Embryonic facial prominence (tissue), 1 donor: ENCODE data around the gene CDH11.

Experiments used
- DNase-seq: peaks from one replicate; pipeline ENCODE4 v3.0.0-alpha.2; 2016; ENCODE audit errors: extremely low spot score

CDH11 gene

DNA sequence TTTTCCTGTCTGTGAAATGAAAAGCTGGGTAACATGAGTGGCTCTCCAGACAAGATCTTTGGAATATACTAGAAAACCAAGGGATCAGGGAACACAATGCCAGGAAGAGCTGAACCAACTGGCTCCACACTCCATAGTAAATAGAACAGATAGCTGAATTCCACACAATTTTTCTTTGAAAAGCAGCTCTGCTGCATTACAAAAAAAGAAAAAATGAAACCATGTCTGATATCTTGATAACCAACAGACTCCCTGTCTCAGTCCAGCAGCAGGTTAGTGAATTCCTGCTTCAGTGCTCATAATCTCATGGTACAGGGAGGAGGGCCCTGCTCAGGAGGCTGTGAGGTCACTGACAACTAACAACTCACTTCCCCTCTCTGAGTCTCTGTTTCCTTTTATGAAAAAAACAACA, 97.1 kb downstream of the CDH11 start:
- DNase-seq, result no peak

DNA sequence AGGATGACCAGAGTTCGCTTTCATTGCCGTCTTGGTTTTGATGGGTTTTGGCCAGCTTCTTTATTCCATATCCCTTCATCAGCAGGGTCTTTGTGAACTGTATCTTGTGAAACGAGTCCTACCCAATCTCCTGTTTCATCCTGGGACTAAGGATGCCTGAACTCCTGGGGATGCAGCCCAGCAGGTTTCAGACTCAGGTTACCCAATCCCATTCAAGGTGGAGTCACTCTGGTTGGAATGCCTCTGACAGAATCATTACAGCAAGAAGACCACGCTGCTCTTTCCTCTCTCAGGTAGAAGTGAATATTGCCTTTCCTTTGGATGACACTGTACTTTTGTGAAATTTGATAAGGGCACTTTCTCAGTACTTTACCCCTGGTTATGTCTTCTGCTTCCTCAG, 98.1 kb downstream of the CDH11 start:
- DNase-seq, result no peak

DNA sequence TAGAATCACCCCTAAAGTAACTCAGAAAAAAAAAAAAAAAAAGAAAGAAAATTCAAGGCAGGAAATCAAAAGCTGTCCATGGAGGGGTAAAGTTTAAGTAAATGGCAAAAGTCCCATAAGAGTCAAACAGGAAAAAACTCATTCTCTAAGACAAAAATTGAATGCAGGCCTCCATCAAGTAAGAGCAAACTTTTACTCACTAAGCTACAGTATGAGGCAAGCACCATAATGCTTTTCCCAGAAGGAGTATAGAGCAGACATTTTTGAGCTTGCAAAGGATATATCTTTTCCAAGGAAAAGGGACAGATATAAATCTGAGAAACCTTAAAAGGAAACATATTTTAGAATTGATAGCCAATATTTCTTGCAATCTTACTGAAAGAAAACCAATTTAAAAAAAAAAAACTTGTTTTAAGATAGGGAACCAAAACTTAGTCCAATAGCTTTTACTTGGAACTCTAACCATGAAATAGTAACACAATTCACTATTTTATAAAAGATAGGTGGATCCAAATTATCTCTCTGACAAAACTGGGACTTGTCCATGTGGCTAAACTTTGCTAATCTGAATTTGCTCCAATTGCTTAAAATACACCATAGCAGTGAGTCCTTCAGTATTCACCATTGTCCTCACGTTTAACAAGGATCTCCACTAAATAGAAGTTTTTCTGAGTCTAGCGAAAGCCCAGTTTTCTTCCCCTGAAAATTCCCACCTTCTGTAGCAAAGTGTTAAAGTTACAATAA, 99.8 kb downstream of the CDH11 start:
- DNase-seq, result no peak

DNA sequence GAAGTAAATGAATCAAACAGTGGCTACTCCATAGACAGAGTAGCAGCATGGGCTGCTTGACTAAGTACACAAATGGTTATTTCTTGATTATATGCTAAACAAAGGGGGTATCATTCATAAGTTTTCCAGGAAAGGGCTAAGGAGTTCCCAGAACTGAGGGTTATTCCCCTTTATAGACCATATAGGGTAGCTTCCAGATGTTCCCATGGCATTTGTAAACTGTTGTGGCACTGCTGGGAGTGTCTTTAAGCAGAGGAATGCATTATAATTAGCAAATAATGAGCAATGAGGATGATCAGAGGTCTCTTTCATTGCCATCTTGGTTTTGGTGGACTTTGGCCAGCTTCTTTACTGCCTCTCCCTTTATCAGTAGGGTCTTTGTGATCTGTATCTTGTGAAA, 105.1 kb downstream of the CDH11 start:
- no peak for DNase-seq

DNA sequence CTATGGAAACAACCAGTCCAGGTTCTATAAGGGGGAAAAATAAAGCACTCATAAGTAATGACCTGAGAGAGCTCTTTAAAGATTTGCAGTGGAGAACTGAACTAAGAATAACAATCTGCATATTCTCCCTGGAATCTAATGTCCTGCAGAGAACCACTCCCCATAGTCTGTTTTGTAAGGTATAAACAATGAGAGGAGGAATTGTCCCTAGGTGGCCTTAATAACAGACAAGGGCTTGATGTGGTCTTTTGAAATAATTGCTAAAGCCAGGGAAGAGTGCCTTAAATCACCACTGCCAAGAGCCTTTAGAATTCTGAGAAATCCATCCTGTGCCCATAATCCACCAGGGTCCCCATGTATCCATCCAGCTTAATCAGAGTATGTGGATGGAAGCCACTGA, 106.3 kb downstream of the CDH11 start:
- DNase-seq, result no peak

DNA sequence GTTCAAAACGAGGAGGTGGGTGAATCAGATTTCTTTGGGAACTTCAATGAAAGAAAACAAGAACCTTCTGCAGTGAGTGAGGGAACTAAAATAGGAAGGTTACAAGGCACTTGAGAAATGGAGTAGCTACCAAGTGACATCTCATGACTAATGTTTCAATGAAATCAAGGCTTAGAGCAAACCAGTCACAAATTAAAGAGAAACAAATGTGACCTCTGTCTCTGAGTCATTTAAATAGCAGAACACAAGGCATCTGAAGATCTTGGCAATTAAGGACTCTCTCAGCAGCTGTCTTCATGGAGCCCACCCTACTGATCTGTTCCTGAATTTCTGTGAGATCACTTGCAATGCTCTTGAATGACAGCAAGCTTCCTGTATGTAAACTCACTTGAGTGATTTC, 109.5 kb downstream of the CDH11 start:
- no peak for DNase-seq

DNA sequence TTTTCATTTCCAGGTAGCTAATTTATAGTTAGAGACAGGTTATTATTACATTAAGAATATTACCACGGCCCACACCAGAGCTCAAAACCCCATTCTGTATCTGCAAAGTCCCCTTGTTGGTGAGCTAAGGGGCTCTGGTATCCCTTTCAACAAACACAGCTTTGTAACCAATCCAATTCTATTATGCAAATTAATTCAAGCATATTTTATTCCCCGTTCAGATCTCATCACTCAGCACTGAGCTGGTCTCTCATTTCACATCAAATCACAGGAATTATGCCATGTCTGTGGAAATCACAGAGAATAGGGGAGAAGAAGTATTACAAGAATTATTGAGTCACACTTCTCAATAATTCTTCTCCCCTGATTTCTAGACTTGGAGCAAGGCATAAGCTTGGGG, 111.7 kb downstream of the CDH11 start:
- DNase-seq, result no peak

DNA sequence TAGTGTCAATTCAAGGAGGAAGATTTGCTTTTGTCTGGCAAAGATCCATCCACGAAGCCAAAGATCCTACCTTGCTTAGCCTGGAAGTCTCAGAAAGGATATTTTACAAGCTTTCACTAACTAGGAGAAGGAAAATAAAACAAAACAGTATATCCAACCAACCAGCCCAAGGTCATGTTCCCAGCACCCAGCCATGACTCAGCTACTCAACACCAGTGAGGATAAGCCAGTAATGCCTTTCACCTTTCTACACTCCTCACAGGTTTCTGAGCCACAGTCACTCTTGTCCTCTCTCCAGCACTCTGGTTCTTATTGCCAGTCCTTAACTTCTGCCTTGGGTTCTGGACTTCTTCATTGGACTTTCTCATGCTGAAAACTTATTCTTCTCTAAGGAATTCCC, 116.2 kb downstream of the CDH11 start:
- DNase-seq, result no peak

DNA sequence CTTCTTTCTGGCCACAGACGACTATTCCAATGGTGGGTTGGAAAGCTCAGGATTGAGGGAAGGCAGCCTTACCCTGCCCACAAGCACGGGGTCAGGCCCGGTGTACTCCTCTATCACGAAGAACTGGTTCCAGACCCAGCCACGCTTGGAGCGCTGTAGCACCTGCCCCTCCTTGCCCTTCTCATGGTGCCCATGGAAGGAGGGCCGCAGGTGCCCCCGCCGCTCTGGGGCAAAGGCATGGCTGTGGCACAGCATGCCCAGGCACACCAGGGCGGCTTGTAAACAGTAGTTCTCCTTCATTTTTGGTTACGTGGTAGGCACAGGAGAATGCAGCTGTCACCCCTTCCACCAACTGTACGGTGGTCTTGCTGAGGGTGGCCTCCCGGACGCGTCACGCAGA, 117.3 kb downstream of the CDH11 start:
- DNase-seq, result no peak

DNA sequence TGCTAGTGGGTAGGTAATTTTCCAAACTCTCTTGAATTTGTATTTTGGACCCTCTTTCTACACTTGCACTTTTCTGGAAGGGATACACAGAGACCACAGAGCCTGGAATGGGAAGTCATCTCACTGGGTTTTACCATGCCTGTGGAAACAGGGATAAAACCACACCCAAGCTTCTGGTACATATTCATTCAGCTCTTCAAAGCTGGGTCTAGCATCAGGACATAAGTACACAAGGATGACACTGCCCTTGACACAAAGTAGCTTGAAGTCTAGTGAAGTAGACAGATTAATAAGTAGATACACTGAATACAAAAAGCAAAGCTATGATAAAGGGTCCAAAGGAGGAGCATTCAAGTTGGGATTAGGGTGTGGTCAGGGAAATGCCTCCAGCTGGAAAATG, 118.2 kb downstream of the CDH11 start:
- DNase-seq, result no peak

DNA sequence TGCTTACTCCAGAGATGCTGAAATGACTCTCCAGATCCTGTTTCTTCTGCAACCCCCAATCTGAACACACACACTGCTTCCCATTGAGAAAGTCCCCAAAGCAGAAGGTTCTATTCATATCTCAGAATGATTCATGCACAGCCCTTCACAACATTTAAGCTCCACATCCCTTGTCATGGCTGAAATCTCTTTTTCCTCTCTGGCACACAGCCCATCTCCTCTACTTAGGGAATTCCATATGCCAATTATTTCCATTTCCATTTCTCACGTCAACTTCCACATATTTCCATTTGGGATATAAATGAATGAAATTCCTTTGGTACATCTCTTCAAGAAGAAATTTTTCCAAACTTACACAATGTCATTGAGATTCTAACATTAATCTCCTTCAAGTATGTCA, 119.6 kb downstream of the CDH11 start:
- DNase-seq, result no peak

DNA sequence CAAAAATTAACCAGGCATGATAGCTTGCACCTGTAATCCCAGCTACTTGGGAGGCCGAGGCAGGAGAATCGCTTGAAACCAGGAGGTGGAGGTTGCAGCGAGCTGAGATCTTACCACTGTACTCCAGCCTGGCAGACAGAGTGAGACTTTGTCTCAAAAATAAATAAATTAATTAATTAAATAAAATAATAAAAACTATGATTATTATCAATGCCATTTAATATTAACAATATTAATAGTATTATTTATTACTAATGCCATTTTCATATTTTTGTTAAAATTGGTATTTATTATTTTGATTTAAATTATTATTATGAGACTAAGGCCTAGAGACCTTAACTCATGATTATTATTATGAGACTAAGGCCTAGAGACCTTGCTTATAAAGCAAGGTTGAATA, 121.2 kb downstream of the CDH11 start:
- no peak for DNase-seq

DNA sequence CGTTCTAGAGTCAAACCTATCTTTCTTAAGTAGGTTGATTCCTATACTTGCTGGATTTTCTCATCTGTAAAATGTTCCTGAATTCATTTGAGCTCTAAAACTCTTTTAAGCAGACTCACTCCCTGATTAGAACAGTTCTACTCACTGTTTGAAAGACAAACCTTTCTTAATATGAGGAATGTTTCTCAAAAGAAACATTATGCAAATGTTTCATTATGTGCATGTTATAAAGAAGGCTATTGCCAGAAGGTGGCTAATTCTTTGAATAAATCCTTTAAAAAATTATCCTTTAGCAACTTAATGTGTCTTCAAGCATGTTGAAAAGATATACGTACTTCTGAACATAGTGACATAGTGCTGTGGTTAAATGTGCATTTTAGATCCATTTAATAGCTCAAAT, 124.1 kb downstream of the CDH11 start:
- DNase-seq, result no peak

DNA sequence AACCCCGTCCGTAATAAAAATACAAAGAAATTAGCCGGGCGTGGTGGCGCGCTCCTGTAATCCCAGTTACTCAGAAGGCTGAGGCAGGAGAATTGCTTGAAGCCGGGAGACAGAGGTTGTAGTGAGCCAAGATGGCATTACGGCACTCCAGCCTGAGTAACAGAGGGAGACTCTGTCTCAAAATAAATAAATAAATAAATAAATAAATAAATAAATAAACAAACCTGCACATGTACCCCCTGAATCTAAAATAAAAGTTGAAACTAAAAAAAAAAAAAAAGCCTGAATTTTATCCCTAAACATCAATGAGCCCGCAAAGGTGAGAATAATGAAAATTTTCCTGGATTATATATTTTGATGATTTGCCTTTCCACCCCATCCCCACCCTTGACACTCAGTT, 124.7 kb downstream of the CDH11 start:
- no peak for DNase-seq

DNA sequence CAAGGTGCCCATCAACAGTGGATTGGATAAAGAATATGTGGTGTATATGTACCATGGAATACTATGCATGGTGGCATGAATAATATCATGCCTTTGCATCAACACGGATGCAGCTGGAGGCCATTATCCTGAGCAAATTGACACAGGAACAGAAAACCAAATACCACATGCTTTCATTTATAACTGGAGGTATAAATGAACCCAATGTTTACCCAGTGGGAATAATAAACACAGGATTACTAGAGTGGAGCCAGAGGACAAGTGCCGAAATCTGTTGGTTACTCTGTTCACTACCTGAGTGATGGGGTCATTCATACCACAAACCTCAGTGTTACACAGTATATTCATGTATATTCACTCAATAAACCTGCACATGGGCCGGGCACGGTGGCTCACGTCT, 125.2 kb downstream of the CDH11 start:
- no peak for DNase-seq

DNA sequence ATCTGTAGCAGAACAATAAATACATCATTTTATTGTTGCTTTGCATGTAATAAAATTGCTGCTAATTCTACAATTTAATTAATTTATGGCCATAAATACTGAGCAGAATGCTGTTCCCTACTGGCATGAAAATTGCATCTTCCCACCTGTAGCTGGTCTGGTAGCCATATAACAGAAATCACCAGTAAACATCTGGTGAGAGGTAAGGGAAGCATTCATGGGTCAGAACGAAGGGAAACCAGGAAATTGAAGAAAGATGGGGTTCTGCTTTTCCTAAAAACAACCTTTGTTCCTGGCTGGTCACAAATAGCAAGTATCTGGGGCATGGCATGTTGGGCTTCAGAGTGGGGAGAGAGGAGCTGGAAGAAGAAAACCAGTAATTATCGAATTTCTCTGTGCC, 128.4 kb downstream of the CDH11 start:
- no peak for DNase-seq

DNA sequence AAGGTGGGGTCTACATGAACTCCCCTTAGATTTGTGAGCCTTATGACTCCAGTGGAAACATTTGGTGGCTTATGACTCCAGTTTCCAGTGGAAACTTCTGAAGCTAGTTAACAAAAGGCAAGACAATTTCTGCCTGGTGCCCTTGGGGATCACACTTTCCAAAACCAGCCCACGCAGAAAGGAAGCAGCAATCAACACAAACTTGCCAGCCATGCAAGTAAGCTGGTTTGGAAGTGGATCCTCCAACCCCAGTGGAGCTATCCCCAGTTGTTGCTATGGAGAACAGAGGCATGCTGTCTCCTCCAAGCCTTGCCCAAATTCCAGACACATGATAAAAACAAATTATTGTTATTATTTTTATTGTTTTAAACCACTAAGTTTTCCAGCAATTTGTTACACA, 130.9 kb downstream of the CDH11 start:
- DNase-seq, result no peak

DNA sequence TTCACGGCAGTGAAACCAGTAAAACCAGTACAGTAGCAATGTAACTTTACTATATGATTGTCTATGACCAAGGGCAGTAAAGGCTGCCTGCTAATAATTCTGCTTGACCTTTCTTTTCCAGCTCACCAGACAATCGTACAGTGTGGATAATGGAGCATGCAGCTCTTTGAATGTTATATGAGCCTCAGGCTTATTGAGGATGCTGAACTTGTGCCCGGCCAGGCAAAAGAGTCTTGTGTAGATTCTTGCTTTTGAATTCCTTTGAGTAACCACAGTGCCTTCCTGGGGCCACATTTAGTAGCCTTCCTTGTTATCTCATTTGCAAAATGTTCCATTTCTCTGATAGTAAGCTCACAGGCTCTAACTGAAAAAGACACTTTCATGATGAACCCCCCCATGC, 131.8 kb downstream of the CDH11 start:
- DNase-seq, result no peak

DNA sequence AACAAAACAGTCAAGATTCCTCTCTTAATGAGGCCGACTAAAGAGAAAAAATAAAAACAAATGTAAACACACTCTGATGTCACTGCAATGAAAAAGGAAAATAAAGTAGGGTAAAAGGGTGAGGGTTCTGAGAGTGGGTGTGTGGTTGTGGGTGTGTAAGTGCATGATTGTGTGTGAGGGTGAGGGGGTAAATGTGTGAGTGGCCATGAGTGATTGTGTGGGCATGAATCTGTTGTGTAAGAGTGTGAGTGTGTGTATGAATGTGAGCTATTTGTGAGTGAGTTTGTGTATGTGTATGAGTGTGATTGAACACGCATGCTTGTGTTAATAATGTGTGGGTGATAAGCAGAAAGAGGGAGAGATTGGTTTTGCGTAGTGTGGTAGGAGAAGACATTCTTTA, 132.8 kb downstream of the CDH11 start:
- DNase-seq, result no peak

DNA sequence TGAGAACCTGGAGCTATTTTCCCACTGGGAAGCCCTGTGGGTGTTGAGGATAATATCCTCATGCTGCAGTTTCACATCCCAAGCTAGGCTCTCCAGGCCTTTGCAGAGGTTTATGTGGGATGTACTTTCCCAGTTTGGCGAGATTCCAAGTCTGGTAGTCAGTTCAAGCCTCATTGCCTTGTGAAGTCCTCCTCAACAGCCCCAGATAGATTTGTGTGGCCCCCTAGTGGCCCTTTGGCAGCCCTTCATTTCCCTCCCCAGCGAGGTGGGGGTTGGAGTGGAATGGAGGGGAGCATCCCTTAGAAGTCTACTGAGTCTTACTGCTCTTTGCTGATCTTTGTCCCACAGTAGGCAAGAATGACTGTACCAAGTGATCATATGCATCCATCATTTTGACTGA, 137.9 kb downstream of the CDH11 start:
- DNase-seq, result no peak

DNA sequence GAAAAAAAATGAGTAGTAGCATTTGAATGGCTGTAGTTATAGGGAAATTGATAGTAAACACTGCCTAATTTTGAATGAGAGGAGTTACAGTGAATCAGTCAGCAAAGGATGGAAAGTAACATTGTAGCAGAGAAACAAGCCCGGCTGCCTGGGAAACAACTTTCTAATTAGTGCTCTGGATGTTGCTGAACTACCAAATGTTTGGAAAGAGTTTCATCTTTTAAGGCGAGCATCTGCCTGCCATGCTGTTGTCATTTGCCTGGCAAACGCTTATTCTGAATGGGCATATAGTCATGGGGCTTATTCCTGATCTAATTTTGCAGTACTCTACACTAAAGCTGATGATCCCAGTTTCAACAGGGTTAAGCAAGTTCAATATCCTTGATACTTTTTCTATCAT, 138.6 kb downstream of the CDH11 start:
- no peak for DNase-seq

DNA sequence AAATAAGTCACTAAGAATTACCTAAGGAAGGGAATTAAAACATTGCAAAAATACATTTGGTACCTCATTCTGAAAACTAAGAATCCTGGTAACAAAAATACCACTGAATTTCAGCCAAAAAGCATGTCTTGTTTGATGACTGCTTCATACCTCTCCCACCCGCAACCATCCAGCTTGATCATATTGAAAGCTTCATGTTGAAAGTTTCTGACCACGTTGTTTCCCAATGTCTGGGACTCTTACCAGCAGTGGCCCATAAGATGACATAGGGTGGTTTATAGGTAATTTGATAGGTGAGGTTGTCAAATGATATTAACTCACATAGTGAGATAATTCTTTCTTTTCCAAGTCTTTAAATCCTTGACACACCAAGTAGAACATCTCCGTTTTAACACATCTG, 139.3 kb downstream of the CDH11 start:
- no peak for DNase-seq

DNA sequence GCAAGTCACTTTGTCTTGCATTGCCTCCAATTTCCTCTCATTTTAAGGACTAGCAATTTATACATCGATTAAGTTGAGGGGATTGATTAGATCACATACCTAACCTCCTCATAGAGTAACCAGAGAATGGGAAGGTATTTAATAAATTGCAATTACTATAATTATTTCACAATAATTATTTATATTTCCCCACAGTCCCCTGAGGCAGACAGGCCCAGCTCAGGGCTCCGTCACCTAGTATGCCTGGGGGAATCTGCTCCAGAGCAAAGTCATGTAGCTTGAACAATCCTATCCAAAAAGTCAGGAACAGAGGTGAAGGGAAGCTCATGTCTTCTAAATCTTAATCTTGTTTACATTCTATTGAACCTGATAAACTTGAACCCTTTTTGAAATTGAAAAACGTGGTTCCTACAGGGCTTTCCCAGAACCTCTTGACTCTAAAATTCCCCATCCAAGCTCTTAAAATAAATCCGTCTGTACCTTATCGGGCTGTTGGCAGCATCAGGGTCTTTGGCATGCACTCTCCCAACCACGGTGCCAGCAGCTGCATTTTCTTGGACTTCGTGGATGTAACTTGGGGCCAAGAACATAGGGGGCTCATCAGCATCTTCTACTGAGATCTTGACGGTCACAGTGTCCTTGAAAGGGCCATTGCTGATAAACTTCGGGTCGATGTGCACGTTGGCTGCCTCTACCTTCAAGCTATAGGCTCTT, 140.1 kb downstream of the CDH11 start:
- DNase-seq, result no peak
